ENCODE data around the gene GABRB2.
"Not testable (repeated sequence)": the region's sequence is repeated elsewhere in the genome, so short reads cannot be mapped to it uniquely, and the experiment has no call there.

GABRB2 gene

GRCh38 chr5:161546470-161547301 is at the start of gene GABRB2:
Gene GABRB2 (minus strand): TSS chr5:161546725. CDS start chr5:161546643, 82 bp downstream.
- peak; percentile 54 for DNase-seq

DNA sequence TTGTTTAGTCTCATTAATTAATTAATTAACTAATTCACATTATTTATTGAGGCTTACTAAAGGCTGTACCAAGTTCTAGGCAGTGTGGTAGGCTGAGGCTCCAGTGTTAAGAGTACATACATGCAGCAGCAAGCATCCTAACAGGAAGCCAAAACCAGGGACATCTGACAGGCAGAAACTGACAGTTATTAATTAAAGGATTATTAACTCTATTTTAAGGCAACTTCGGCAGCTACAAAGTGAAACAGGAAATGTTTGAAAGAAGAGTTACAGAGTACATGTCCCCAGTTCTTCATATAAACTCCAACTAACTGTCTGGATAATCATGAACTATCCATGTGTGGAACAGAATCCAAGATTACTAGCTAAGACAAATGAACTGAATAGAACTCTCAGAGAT is 39.3 kb upstream of the GABRB2 start:
- DNase-seq = no peak

GRCh38 chr5:161580621-161581020 is 34.1 kb upstream of the GABRB2 start:
- DNase-seq = no peak

- no peak for DNase-seq
Observed at GRCh38 chr5:161572914-161573313, 26.4 kb upstream of the GABRB2 start.

- DNase-seq = no peak
Observed at GRCh38 chr5:161566081-161566480, 19.6 kb upstream of the GABRB2 start.

DNA sequence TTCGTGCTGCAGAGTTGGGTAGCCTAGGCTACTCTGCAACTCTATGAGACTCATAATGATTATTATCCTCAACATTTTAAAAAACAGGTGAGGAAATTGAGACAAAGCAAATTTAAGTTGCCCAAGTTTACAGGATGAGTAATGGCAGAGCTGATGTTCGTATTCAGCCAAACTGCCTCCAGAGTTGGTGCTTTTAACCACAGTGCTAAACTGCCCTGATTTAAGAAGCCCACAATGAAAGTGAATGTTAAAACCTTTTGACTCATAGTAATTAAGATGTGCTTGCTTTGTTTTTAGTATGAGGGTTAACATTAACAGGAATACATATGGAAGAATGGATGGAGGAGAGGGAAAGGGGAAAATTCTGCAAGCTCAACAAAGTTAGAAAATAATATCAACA is 15.9 kb upstream of the GABRB2 start:
- no peak for DNase-seq

- DNase-seq = no peak
Observed at GRCh38 chr5:161549106-161549505, 2.6 kb upstream of the GABRB2 start.

DNA sequence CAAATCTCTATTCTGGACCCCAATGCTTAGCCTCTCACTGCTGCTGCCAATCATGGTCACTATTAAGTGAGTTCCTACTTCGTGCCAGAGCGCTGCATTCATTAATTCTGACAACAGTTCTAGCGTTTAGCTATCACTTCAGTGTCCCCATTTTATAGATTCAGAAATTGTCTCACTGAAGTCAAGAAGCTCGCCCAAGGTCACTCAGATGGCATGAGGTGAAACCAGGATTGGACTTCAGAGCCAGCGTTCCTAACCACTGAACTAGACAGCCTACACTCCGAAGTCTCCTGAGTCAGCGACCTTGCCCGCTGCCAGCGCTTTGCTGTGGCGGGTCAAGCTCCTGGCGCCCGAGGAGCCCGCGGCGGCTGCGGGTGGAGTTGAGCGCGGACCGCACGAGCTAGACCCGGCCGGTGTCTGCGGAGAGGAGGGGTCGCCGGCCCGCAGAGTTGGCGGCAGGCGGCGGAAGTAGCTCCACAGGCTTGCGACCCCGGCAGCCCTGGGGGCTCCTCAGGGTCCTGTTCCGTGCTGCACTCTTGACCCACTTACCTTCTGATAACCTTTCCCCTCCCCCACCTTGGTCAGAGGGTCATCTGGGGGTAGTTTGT is 2.1 kb upstream of the GABRB2 start:
- DNase-seq = no peak

DNA sequence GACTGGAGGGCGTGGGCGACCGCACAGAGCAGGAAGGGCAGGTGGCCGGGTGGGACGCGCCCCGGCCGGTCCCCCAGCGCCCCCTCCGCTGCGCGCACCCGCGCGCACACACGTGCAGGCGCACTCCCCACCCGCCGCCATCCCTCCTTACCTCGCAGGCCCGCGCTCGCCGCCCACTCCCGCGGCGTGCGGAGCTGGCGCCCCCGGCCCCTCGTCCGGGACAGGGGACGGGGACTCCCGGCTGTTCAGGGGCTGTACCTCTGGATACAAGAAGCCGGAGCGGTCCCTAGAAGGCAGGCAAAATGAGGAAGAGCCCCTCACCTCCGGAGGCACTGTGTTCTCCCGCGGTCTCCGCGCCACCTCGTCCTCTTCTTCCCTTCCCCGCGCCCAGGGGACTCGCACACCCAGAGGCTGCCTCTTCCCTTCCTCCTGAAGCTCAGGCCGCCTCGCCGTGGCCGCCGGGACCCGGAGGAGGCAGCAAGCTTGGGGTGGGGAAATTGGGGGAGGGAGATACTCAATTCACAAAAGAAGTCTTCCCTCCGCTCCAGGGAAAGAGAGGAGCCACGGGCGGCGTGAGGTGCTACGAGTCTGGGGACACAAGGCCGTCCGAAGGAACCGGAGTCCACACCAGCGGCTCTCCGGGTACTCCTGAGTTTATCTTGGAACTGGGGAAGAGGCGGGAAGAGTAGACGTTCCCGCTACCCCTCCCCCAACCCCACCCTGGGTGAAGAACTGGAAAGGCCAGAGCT is 1.4 kb upstream of the GABRB2 start:
- DNase-seq = no peak

GRCh38 chr5:161547406-161547737 is 847 bp upstream of the GABRB2 start:
- no peak for DNase-seq

DNA sequence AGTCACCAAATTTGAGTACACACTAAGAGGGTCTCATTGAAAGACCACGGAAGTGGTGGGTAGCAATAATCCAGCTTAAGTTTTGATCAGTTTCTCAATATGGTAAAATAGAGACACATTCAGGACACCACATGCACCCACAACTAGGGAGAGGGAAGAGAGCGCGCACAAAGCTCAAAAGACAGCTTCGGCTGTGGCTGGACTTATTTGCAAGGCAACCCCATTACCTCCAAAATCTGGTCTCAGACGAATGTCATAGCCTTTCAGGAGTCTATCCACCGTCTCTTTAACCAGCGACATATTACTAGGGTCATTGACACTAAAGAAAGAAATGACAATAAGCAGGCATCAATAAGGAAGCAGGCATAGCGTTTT is 443 bp downstream of the GABRB2 start:
- no peak for DNase-seq

DNA sequence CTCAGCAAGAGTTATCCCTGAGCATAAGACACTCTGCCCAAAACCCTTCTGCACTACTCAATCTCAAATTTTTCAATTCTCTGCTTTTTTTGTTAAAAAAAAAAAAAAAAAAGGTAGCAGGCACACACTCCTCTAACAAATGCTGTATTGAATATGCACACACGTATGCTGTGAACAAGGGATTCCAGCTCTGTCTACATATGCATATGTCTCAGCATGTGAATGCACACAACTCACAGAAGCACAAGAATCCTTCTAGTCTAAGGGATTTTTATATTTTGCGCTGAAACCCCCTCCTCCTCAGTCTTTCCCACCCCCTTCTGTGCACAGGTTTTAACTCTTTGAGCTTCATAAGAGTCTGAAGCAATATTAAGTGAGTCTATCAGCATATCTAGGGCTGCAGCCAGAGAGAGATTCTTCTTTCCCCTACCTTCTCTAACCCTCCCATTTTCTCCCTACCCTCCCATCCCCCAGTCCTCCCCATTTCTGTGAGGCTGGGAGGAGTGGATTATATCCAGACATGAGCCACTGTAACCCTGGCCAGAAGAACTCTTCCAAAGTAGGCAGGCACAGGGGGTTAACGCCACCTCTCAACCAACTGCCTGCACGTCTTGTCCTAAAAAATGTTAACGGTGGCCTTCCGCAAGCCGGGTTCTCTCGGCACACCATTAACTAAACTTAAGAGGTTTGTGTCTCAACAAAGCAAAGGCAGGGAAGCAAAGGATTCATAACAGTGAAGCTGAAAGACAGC is 1.0 kb downstream of the GABRB2 start:
- DNase-seq = no peak

- peak; percentile 43 for DNase-seq
Observed at GRCh38 chr5:161544350-161544765, 2.2 kb downstream of the GABRB2 start.

DNA sequence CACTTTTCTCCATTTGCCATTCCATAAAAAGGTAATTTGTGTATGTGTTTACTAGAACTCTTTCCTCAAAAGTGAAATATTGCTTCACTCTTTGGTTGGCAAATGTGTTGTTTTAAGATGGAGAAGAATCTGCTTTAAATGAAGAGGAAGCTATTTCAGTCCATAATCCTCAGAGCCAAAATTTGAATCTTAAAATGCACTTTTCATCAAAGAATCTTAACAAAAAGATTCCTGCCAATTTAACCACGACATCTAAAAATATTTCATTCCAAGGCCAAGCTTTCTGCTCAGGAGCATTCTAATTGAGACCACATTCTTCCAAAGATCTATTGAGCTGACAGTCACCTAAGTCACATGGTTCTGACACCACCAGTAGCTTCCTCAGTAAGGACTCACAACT is 7.5 kb downstream of the GABRB2 start:
- no peak for DNase-seq

DNA sequence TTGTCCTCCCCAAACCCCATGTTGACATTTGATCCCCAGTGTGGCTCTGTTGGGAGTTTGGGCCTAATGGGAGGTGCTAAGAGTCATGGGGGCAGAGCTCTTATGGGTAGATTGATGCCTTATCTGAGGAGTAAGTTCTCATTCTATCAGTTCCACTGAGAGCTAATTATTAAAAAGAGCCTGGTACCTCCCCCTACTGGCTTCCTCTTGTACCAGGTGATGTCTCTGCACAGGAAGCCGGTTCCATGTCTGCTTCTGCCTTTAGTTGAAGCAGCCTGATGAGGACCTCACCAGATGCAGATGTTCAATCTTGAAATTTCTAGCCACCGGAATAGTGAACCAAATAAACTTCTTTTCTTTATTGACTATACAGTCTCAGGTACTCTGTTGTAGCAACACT is 10.8 kb downstream of the GABRB2 start:
- no peak for DNase-seq

DNA sequence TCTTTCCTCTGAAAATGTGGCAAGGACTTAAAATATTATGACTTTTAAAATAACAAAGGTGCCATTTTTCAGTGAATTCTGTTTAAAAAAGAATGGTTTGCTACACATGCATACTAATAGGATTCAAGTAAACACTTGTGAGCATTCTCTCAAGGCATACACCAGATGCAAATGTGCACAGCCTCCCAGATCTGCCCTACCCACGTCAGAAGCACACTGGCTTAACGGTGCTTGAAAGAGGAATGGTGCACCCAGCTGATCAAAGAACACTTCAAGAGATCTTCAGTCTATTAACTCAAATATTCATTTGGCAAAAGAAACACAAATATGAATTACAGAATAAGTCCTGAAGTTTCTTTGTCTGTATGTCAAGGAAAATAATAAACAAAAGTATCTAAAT is 15.8 kb downstream of the GABRB2 start:
- no peak for DNase-seq

DNA sequence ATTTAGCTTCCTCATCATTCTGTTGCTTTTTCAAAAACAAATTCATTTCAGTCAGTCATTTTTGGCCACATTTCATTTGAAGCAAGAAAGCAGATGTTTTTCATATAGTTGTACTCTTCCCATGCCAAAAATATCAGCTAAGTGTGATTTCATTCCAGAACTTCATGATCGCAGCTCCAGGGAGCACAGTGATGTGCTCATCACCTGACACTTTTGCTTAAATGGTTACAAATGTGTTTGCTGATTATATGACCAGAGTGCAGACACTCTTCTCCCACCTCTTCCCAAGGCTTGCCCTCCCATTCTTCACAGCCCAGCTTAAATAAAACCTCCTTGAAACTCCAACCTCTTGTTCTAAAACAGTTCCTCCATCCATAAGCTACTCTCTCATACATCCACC is 32.6 kb downstream of the GABRB2 start:
- no peak for DNase-seq

DNA sequence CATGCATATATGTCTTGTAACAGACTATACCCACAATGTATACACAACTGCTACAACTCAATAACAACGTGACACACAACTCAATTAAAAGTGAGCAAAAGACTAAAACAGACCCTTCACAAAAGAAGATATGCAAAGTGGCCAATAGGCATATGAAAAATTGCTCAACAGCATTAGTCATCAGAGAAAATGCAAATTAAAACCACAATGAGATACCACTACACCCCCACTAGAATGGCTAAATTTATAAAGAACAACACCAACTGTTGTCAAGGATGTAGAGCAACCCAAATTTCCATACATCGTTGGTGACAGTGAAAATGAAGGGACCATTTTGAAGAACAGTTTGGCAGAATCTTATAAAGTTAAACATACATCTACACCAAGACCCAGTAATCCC is 38.9 kb downstream of the GABRB2 start:
- no peak for DNase-seq

DNA sequence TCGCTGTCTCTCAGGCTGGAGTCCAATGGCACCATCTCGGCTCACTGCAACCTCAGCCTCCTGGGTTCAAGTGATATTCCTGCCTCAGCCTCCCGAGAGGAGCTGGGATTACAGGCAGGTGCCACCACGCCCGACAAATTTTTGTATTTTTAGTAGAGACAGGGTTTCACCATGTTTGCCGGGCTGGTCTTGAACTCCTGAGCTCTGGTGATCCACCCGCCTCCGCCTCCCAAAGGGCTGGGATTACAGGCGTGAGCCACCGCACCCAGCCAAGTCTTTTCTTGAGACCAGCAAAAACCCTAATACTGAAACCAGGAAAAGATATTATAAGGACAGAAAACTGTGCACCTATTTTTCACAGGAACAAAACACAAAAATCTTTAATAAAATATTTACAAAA is 41.4 kb downstream of the GABRB2 start:
- DNase-seq = not testable (repeated sequence)

DNA sequence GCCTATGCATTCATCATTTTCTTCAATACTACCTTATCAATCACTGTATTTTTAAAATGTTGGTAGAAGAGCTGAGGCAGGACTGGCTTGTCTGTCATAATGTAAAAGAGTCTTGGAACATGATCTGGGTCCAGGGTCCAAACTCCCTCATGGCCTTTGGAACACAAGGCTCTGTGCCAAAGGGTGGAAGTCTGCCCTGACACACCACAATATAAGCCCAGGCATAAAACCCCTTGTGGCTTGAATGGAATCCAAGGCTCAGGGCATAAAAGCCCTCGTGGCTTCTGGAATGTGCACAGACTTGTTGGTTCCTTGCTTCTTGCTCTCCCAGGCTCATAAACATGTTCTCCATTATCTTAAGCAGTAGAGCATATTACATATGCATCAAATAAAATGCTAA is 48.0 kb downstream of the GABRB2 start:
- DNase-seq = no peak

DNA sequence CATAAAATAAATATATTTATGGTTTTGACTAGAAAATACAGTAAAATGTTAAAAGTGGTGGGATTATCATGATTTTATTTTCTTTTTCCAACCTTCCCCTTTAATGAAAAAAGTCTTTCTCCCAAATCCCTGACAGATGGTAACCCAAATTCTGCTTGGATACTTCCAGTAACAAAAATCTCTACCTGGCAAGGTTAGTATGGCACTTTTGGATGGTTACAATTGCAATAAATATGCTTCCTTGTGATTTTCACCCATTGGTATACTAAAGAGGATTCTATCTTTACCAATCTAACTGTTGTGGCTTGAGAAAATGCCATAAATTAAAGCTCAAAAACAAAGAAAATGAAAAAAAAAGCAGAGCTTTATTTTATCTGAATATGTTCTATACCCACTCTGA is 62.8 kb downstream of the GABRB2 start:
- no peak for DNase-seq

DNA sequence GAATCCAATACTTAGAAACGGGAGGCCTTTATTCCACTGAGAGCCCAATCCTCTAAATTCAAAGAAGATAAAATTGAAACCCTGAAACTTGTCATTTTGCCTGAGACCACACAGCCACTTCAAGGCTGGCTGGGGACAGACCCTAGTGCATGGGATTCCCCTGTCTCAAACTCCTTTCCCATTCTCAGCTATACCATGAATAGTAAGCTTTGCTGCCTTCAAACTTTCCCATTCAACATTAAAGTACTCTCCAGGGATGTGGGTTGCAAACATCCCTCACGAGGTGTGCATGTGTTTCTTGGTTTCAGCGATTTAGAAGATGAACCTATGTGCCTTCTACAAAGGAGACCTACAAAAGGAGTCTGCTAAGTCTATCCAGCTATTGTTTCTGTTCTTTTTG is 64.6 kb downstream of the GABRB2 start:
- DNase-seq = no peak

- no peak for DNase-seq
Observed at GRCh38 chr5:161471211-161471950, 75.1 kb downstream of the GABRB2 start.
